ENCODE data around the gene CYTH2. TPM values are rescaled to one million over a fixed set of nuclear protein-coding genes. Genes with fewer than 3 reads are reported as not detected.

The CYTH2 gene
- total and polyA plus RNA-seq, 4 donors = 29.9 to 109 (median 73.9) TPM

- WGBS (ENCODE audit: insufficient coverage) = 97% methylated on average over 13 of the region's 15 CpGs
- Histone ChIP-seq H3K36me3 (ENCODE audit: control insufficient read depth, insufficient read depth, low read length) (peaks cover 87% of the 10 kb centered on the region), H3K27me3 (ENCODE audit: control insufficient read depth, insufficient read depth, low read length) (no peaks in the 10 kb centered on the region), H3K4me1 (ENCODE audit: control insufficient read depth, insufficient read depth, low read length) (peaks cover 15% of the 10 kb centered on the region), H3K4me3 (ENCODE audit: low read depth, low read length) (no peak overlapping the region), H3K27ac (ENCODE audit: low read depth, low read length) (no peak overlapping the region), H3K9me3 (ENCODE audit: control insufficient read depth, insufficient read depth, low read length) (no peaks in the 10 kb centered on the region)
- DNase-seq (ENCODE audit: low read depth in 4 of 6, low spot score in 6 of 6) = no peak
Observed at GRCh38 chr19:48450863-48451262, 18.3 kb upstream of the CYTH2 start.

- WGBS (ENCODE audit: insufficient coverage) = 82% methylated on average over 10 of the region's 12 CpGs
Observed at GRCh38 chr19:48451624-48452023, 17.5 kb upstream of the CYTH2 start.

GRCh38 chr19:48452289-48453190 lies 16.6 kb upstream of the CYTH2 start:
- no peak overlapping the region for H3K4me3 ChIP-seq (ENCODE audit: low read depth, low read length)
- H3K27me3 ChIP-seq (ENCODE audit: control insufficient read depth, insufficient read depth, low read length) = no peaks in the 10 kb centered on the region
- H3K9me3 ChIP-seq (ENCODE audit: control insufficient read depth, insufficient read depth, low read length) = no peaks in the 10 kb centered on the region
- no peak overlapping the region for H3K27ac ChIP-seq (ENCODE audit: low read depth, low read length)
- DNase-seq (ENCODE audit: low read depth in 4 of 6, low spot score in 6 of 6) = no peak
- peaks cover 7% of the 10 kb centered on the region for H3K4me1 ChIP-seq (ENCODE audit: control insufficient read depth, insufficient read depth, low read length)
- 84% methylated on average over 31 of the region's 33 CpGs for WGBS (ENCODE audit: insufficient coverage)
- peaks cover 95% of the 10 kb centered on the region for H3K36me3 ChIP-seq (ENCODE audit: control insufficient read depth, insufficient read depth, low read length)

More at GRCh38 chr19:48451624-48452023, 17.5 kb upstream of the CYTH2 start:
- Histone ChIP-seq H3K36me3 (ENCODE audit: control insufficient read depth, insufficient read depth, low read length) (peaks cover 95% of the 10 kb centered on the region), H3K27ac (ENCODE audit: low read depth, low read length) (no peak overlapping the region), H3K4me3 (ENCODE audit: low read depth, low read length) (no peak overlapping the region), H3K9me3 (ENCODE audit: control insufficient read depth, insufficient read depth, low read length) (no peaks in the 10 kb centered on the region), H3K4me1 (ENCODE audit: control insufficient read depth, insufficient read depth, low read length) (peaks cover 8% of the 10 kb centered on the region), H3K27me3 (ENCODE audit: control insufficient read depth, insufficient read depth, low read length) (no peaks in the 10 kb centered on the region)
- no peak for DNase-seq (ENCODE audit: low read depth in 4 of 6, low spot score in 6 of 6)

- H3K27ac ChIP-seq (ENCODE audit: low read depth, low read length) = no peak overlapping the region
- WGBS (ENCODE audit: insufficient coverage) = 89% methylated on average over 20 of the region's 22 CpGs
- H3K36me3 ChIP-seq (ENCODE audit: control insufficient read depth, insufficient read depth, low read length) = peaks cover 81% of the 10 kb centered on the region
Observed at GRCh38 chr19:48454150-48454730, 14.9 kb upstream of the CYTH2 start.

GRCh38 chr19:48455171-48455907 lies 13.8 kb upstream of the CYTH2 start, which contains the start of gene KCNJ14:
Gene KCNJ14 (plus strand): TSS chr19:48455574. CDS start chr19:48461725, 6,151 bp downstream.
- H3K4me3 ChIP-seq (ENCODE audit: low read depth, low read length) = no peak within 1 kb of the TSS
- no peak within 1 kb of the TSS for H3K27ac ChIP-seq (ENCODE audit: low read depth, low read length)
- 95% methylated on average over 13 of the region's 16 CpGs for WGBS (ENCODE audit: insufficient coverage)

More at GRCh38 chr19:48454150-48454730, 14.9 kb upstream of the CYTH2 start:
- no peak overlapping the region for H3K4me3 ChIP-seq (ENCODE audit: low read depth, low read length)
- peaks cover 7% of the 10 kb centered on the region for H3K4me1 ChIP-seq (ENCODE audit: control insufficient read depth, insufficient read depth, low read length)
- DNase-seq (ENCODE audit: low read depth in 4 of 6, low spot score in 6 of 6) = no peak
- no peaks in the 10 kb centered on the region for H3K27me3 ChIP-seq (ENCODE audit: control insufficient read depth, insufficient read depth, low read length)
- no peaks in the 10 kb centered on the region for H3K9me3 ChIP-seq (ENCODE audit: control insufficient read depth, insufficient read depth, low read length)

GRCh38 chr19:48455908-48456562 lies 13.1 kb upstream of the CYTH2 start:
- peaks cover 66% of the 10 kb centered on the region for H3K36me3 ChIP-seq (ENCODE audit: control insufficient read depth, insufficient read depth, low read length)

More at GRCh38 chr19:48455171-48455907, 13.8 kb upstream of the CYTH2 start, which contains the start of gene KCNJ14:
- peaks cover 7% of the 10 kb centered on the region for H3K4me1 ChIP-seq (ENCODE audit: control insufficient read depth, insufficient read depth, low read length)
- no peaks in the 10 kb centered on the region for H3K9me3 ChIP-seq (ENCODE audit: control insufficient read depth, insufficient read depth, low read length)
- H3K36me3 ChIP-seq (ENCODE audit: control insufficient read depth, insufficient read depth, low read length) = peaks cover 73% of the 10 kb centered on the region
- no peak for DNase-seq (ENCODE audit: low read depth in 4 of 6, low spot score in 6 of 6)
- H3K27me3 ChIP-seq (ENCODE audit: control insufficient read depth, insufficient read depth, low read length) = no peaks in the 10 kb centered on the region

GRCh38 chr19:48456864-48457263 lies 12.3 kb upstream of the CYTH2 start:
- no peak overlapping the region for H3K4me3 ChIP-seq (ENCODE audit: low read depth, low read length)
- 95% methylated on average over 4 of the region's 4 CpGs for WGBS (ENCODE audit: insufficient coverage)
- H3K27ac ChIP-seq (ENCODE audit: low read depth, low read length) = no peak overlapping the region
- peaks cover 7% of the 10 kb centered on the region for H3K4me1 ChIP-seq (ENCODE audit: control insufficient read depth, insufficient read depth, low read length)
- peaks cover 63% of the 10 kb centered on the region for H3K36me3 ChIP-seq (ENCODE audit: control insufficient read depth, insufficient read depth, low read length)
- no peaks in the 10 kb centered on the region for H3K9me3 ChIP-seq (ENCODE audit: control insufficient read depth, insufficient read depth, low read length)
- no peak for DNase-seq (ENCODE audit: low read depth in 4 of 6, low spot score in 6 of 6)
- no peaks in the 10 kb centered on the region for H3K27me3 ChIP-seq (ENCODE audit: control insufficient read depth, insufficient read depth, low read length)

More at GRCh38 chr19:48455908-48456562, 13.1 kb upstream of the CYTH2 start:
- WGBS (ENCODE audit: insufficient coverage) = 91% methylated on average over 9 of the region's 11 CpGs
- DNase-seq (ENCODE audit: low read depth in 4 of 6, low spot score in 6 of 6) = no peak
- Histone ChIP-seq H3K9me3 (ENCODE audit: control insufficient read depth, insufficient read depth, low read length) (no peaks in the 10 kb centered on the region), H3K4me3 (ENCODE audit: low read depth, low read length) (no peak overlapping the region), H3K27ac (ENCODE audit: low read depth, low read length) (no peak overlapping the region), H3K27me3 (ENCODE audit: control insufficient read depth, insufficient read depth, low read length) (no peaks in the 10 kb centered on the region), H3K4me1 (ENCODE audit: control insufficient read depth, insufficient read depth, low read length) (peaks cover 7% of the 10 kb centered on the region)

- DNase-seq (ENCODE audit: low read depth in 4 of 6, low spot score in 6 of 6) = no peak
- H3K4me1 ChIP-seq (ENCODE audit: control insufficient read depth, insufficient read depth, low read length) = no peaks in the 10 kb centered on the region
- no peak overlapping the region for H3K4me3 ChIP-seq (ENCODE audit: low read depth, low read length)
- H3K27me3 ChIP-seq (ENCODE audit: control insufficient read depth, insufficient read depth, low read length) = no peaks in the 10 kb centered on the region
- no peak overlapping the region for H3K27ac ChIP-seq (ENCODE audit: low read depth, low read length)
- peaks cover 63% of the 10 kb centered on the region for H3K36me3 ChIP-seq (ENCODE audit: control insufficient read depth, insufficient read depth, low read length)
- H3K9me3 ChIP-seq (ENCODE audit: control insufficient read depth, insufficient read depth, low read length) = no peaks in the 10 kb centered on the region
- WGBS (ENCODE audit: insufficient coverage) = no CpG with 5 or more reads among the region's 2 CpGs
Observed at GRCh38 chr19:48458016-48458415, 11.2 kb upstream of the CYTH2 start.

- no peak overlapping the region for H3K27ac ChIP-seq (ENCODE audit: low read depth, low read length)
- H3K4me1 ChIP-seq (ENCODE audit: control insufficient read depth, insufficient read depth, low read length) = no peaks in the 10 kb centered on the region
- WGBS (ENCODE audit: insufficient coverage) = 85% methylated on average over 36 of the region's 36 CpGs
- DNase-seq (ENCODE audit: low read depth in 4 of 6, low spot score in 6 of 6) = no peak
- H3K9me3 ChIP-seq (ENCODE audit: control insufficient read depth, insufficient read depth, low read length) = no peaks in the 10 kb centered on the region
- H3K36me3 ChIP-seq (ENCODE audit: control insufficient read depth, insufficient read depth, low read length) = peaks cover 37% of the 10 kb centered on the region
- H3K4me3 ChIP-seq (ENCODE audit: low read depth, low read length) = no peak overlapping the region
- H3K27me3 ChIP-seq (ENCODE audit: control insufficient read depth, insufficient read depth, low read length) = no peaks in the 10 kb centered on the region
Observed at GRCh38 chr19:48461651-48461981, 7.6 kb upstream of the CYTH2 start.
